ENCODE data around the gene ICAM1. TPM values are rescaled to one million over a fixed set of nuclear protein-coding genes. Genes with fewer than 3 reads are reported as not detected.

The ICAM1 gene
- total RNA-seq, 1 experiment from 2014 or later: 2.3 TPM

- no peak overlapping the region for H3K18ac ChIP-seq (ENCODE audit: insufficient read length, low read depth, low read length)
- H3K14ac ChIP-seq (ENCODE audit: insufficient read depth, low read length): no peak overlapping the region
- Mint-ChIP-seq H3K4me1 (0 out of 4 replicates have a peak, but pooled peaks cover 0 to 2% of the 10 kb centered on the region in 2 experiments), H3K9me3 (no peaks in the 10 kb centered on the region; a peak in 1 of 5 replicates), H3K36me3 (ENCODE audit: insufficient read depth in 1 of 3, low read depth in 3 of 3) (peaks cover 29 to 54% (median 49%) of the 10 kb centered on the region in 3 experiments; a peak in 6 of 7 replicates), H3K27ac (peak overlapping the region in 1 of 3 experiments; percentile 34; a peak in 1 of 7 replicates), H3K27me3 (ENCODE audit: low read depth) (no peaks in the 10 kb centered on the region; the same call in none of the 2 replicates), H3K4me3 (no peak overlapping the region)
- H3K27me3 ChIP-seq (ENCODE audit: insufficient read depth, low read length): no peaks in the 10 kb centered on the region
- H3K79me1 ChIP-seq (ENCODE audit: insufficient read depth, low read depth, low read length, poor library complexity, severe bottlenecking): no peaks in the 10 kb centered on the region
- no peak overlapping the region for H3K56ac ChIP-seq (ENCODE audit: insufficient read length, low read depth, low read length)
- no peak overlapping the region for H4K5ac ChIP-seq (ENCODE audit: insufficient read length, low read depth, low read length)
- H4K20me1 ChIP-seq (ENCODE audit: control insufficient read depth, insufficient read depth, insufficient read length): peaks cover 4% of the 10 kb centered on the region
- TF ChIP-seq CTCF (conservative IDR thresholded peaks at IDR 0.05): no peak
- H3K9ac ChIP-seq (ENCODE audit: extremely low read depth, insufficient read length, low read length): no peak overlapping the region
- no peaks in the 10 kb centered on the region for H3K23me2 ChIP-seq (ENCODE audit: insufficient read length, low read depth, low read length, poor library complexity, severe bottlenecking)
- H3T11ph ChIP-seq (ENCODE audit: low read length): no peak overlapping the region
- H3K9me3 ChIP-seq (ENCODE audit: control insufficient read depth, low read depth, low read length): no peaks in the 10 kb centered on the region
- no peaks in the 10 kb centered on the region; the same call in 1 of the 2 replicates for H3K4me1 ChIP-seq (ENCODE audit: insufficient read depth, low read length)
- no peak overlapping the region for H2BK12ac ChIP-seq (ENCODE audit: insufficient read length, low read depth, low read length)
- no peak overlapping the region for H3K4ac ChIP-seq (ENCODE audit: low read depth, low read length)
- no peak overlapping the region for H2BK15ac ChIP-seq (ENCODE audit: low read depth, low read length)
- H3K27ac ChIP-seq (ENCODE audit: insufficient read length, low read depth, low read length): no peak overlapping the region
- no CpG with 5 or more reads among the region's 18 CpGs for WGBS (ENCODE audit: extremely low coverage, insufficient read length, low lambda C conversion rate)
- H2BK120ac ChIP-seq (ENCODE audit: low read depth, low read length, poor library complexity, severe bottlenecking): no peak overlapping the region
- no peak for DNase-seq
- H3K23ac ChIP-seq (ENCODE audit: insufficient read length, low read depth, low read length): no peak overlapping the region
- H2AFZ ChIP-seq (ENCODE audit: low read length): no peak overlapping the region
- H4K91ac ChIP-seq (ENCODE audit: insufficient read length, low read depth, low read length): no peak overlapping the region
- H2BK20ac ChIP-seq (ENCODE audit: low read depth, low read length, poor library complexity, severe bottlenecking): no peak overlapping the region
- no peak overlapping the region for H2AK5ac ChIP-seq (ENCODE audit: insufficient read length, low read length)
- no peak overlapping the region for H2BK5ac ChIP-seq (ENCODE audit: insufficient read length, low read length)
- H3K4me2 ChIP-seq (ENCODE audit: insufficient read depth, insufficient read length, low read length): no peak overlapping the region
- H3K79me2 ChIP-seq (ENCODE audit: insufficient read depth, low read length): no peaks in the 10 kb centered on the region
- no peak overlapping the region for H4K8ac ChIP-seq (replicated peaks; ENCODE audit: insufficient read length, low read depth, low read length)
Observed at GRCh38 chr19:10258080-10258710, 12.7 kb upstream of the ICAM1 start.
